Purkinje cell (primary cell): ENCODE data around the gene CPB2. TPM values are rescaled to one million over a fixed set of nuclear protein-coding genes. Genes with fewer than 3 reads are reported as not detected.

Source experiments
- polyA plus RNA-seq: library from polyadenylated mRNA; unstranded; fragments of >200 nt; fragmentation: Nextera tagmentation; gene quantifications from 2 replicates; pipeline ENCODE4 v1.2.1, GENCODE V29; 2014

Gene CPB2, protein sequence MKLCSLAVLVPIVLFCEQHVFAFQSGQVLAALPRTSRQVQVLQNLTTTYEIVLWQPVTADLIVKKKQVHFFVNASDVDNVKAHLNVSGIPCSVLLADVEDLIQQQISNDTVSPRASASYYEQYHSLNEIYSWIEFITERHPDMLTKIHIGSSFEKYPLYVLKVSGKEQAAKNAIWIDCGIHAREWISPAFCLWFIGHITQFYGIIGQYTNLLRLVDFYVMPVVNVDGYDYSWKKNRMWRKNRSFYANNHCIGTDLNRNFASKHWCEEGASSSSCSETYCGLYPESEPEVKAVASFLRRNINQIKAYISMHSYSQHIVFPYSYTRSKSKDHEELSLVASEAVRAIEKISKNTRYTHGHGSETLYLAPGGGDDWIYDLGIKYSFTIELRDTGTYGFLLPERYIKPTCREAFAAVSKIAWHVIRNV
- 0.20 TPM in 1 of 2 replicates, not detected in the other for polyA plus RNA-seq

DNA sequence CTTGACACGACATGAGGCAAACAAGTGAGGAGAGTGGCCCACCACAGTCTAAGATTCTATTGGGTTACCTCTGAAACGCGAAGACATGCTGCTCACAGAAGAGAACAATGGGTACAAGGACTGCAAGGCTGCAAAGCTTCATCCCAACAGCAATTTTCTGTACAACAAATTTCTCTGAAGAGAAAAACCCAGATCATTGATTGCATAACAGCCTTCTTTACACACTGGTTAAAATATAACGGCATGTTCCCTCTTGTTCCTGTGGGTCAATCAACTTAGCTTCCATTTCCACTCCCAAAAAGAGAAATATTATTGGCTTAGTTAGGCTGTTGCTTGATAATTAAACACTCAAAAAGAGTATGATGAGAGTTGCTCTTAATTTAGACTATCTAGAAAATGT is at the start of gene CPB2:
Gene CPB2 (minus strand): TSS at position 166 of the 400 bp plus-strand sequence. CDS start 24 bp downstream, at position 142.

DNA sequence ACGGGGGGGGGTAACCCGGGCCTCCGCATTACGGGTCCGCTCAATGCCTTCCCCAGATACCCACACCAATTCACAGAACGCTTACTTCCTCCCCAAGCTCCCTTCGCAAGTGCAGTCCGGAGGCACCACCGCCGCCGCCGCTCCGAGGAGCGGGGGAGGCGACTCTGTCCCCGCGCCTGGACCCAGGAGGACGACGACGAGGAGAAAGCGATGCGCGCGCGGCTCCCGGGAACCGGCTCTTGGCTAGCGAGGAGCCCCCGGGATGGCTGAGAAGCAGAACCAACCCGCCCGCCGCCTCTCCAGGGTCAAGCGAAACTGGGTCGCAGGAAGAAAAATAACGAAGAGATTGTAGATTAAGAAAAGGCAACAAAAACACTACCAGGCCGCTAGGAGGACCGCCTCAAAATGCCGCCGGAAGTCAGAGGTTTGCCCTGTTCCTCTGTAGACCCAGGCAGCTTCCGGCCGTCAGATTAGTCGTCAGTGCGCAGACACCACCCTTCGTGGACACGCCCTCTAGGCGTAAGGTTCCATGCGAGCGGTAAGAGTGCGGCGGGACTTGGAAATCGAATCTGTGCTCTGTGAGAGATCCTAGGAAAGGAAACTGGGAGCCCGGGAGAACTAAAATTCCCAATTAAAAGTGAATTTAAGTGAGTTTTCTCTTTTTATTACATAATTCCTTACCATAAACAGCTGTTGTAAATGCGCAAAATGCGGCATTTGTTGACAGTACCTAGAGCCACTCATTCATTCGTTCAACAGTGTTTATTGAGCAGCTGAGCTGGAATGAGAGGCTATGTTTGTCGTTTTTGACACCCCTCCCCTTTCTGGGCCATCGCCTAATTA is 52.3 kb downstream of the CPB2 start, which contains the start of gene ZC3H13:
Gene ZC3H13 (minus strand): TSS at position 428 of the 843 bp plus-strand sequence. CDS start 7,239 bp downstream, outside the sequence.

Other genes with a start within 250 kb of the CPB2 start
- 46.1 and 52.3 TPM in 2 replicates for gene ZC3H13, start 52.3 kb downstream of the CPB2 start, polyA plus RNA-seq
- 11.8 and 20.9 TPM in 2 replicates for gene LCP1, start 77.1 kb upstream of the CPB2 start, polyA plus RNA-seq
- gene LRRC63, start 106.9 kb upstream of the CPB2 start, polyA plus RNA-seq, result 0.55 and 0.67 TPM in 2 replicates